HCT116 (cell line): ENCODE data around the gene ST14. TPM values are rescaled to one million over a fixed set of nuclear protein-coding genes. Genes with fewer than 3 reads are reported as not detected.

Experiments
- ATAC-seq: fragments of 200-7000 bp; cut with Tn5 transposase; 2 replicates; pipeline ENCODE4 v1.9.1; 2020; ENCODE audit warnings: mild to moderate bottlenecking, moderate library complexity
- BruUV-seq: library from RNA; stranded (reverse); fragments of 400-500 nt; replicated peaks from 2 replicates; lab custom pipeline; 2021; lab: Mats Ljungman, UMichigan
- CTCF ChIA-PET: fragments of 300-600 bp; sonication (Branson Sonifier 250); formaldehyde crosslinking; loops from one replicate; lab custom pipeline; 2021; ENCODE audit warnings: antibody characterized with exemption; lab: Charles Lee
- POLR2A ChIA-PET: fragments of 300-600, 350-600 bp; sonication (Branson Sonifier 250); formaldehyde crosslinking; loops from one replicate; lab custom pipeline; 2021; ENCODE audit warnings: antibody characterized with exemption; lab: Charles Lee
- RAD21 ChIA-PET, 2 experiments: fragments of 300-600 bp; sonication (Branson Sonifier 250); formaldehyde crosslinking; loops; one replicate each; lab custom pipeline; 2023; ENCODE audit warnings: low total read pairs in 2 of 2; ENCODE audit not compliant: uncharacterized antibody in 2 of 2, unreplicated experiment in 2 of 2, low non-redundant PET in 1 of 2; lab: Charles Lee
- DNase-seq: peaks from one replicate; pipeline ENCODE4 v3.0.0-alpha.2; 2010; ENCODE audit warnings: low read depth, low spot score
- H2AFZ ChIP-seq: fragments of 200-600 bp; shearing (Covaris generic), sonication (generic); 2 replicates; pipeline ENCODE4 v1.6.1; 2017; ENCODE audit warnings: low read depth, mixed run types, mixed read lengths, antibody characterized with exemption, low read length; ENCODE audit not compliant: poor library complexity, severe bottlenecking
- H3K27ac ChIP-seq: 2 replicates; pipeline ENCODE4 v1.5.1; 2012; ENCODE audit warnings: low read depth, low read length
- H3K27me3 ChIP-seq: fragments of 200-600 bp; sonication (generic); 2 replicates; pipeline ENCODE4 v1.6.1; 2016; ENCODE audit warnings: mixed run types, low read length, mixed read lengths; ENCODE audit not compliant: insufficient read depth
- H3K36me3 ChIP-seq, 2 experiments: fragments of 200-500 bp in 1 of 2; fragments of 200-600 bp in 1 of 2; sonication (Bioruptor generic) in 1 of 2; sonication (generic) in 1 of 2; 2 replicates each; pipeline versions ENCODE4 v1.5.1 to v1.6.1; 2014 to 2016; ENCODE audit warnings: low read length in 2 of 2, inconsistent platforms in 1 of 2, mixed read lengths in 1 of 2, mixed run types in 1 of 2; ENCODE audit not compliant: insufficient read depth in 2 of 2, control insufficient read depth in 1 of 2
- H3K4me1 ChIP-seq, 2 experiments: fragments of 200-600 bp in 1 of 2; sonication (generic) in 1 of 2; 2 replicates each; pipeline versions ENCODE4 v1.5.1 to v1.6.1; 2012 to 2017; ENCODE audit warnings: low read length in 2 of 2, inconsistent platforms in 1 of 2, mild to moderate bottlenecking in 1 of 2, mixed read lengths in 1 of 2, mixed run types in 1 of 2, moderate library complexity in 1 of 2; ENCODE audit not compliant: insufficient read depth in 2 of 2, control insufficient read depth in 1 of 2
- H3K4me2 ChIP-seq: fragments of 200-600 bp; sonication (generic); 2 replicates; pipeline ENCODE4 v1.6.1; 2017; ENCODE audit warnings: mixed run types, low read length, mixed read lengths
- H3K4me3 ChIP-seq, 2 experiments: fragments of 200-600 bp in 1 of 2; sonication (generic) in 1 of 2; replicated peaks in 1 of 2; 2 replicates each; pipeline ENCODE4 v1.5.1; 2011 to 2016; ENCODE audit warnings: low read length in 2 of 2, control low read depth in 1 of 2, low read depth in 1 of 2, mild to moderate bottlenecking in 1 of 2, mixed read lengths in 1 of 2, mixed run types in 1 of 2
- H3K79me2 ChIP-seq: fragments of 200-600 bp; sonication (generic); 2 replicates; pipeline ENCODE4 v1.6.1; 2017; ENCODE audit warnings: mild to moderate bottlenecking, mixed run types, low read length, moderate library complexity, mixed read lengths; ENCODE audit not compliant: insufficient read depth
- H3K9ac ChIP-seq: fragments of 200-600 bp; sonication (generic); 2 replicates; pipeline ENCODE4 v1.6.1; 2016; ENCODE audit warnings: low read length, mixed read lengths
- H3K9me2 ChIP-seq: fragments of 200-600 bp; sonication (generic), shearing (Covaris generic); 2 replicates; pipeline ENCODE4 v1.6.1; 2017; ENCODE audit warnings: mixed run types, mild to moderate bottlenecking, moderate library complexity; ENCODE audit not compliant: insufficient read depth
- H3K9me3 ChIP-seq, 2 experiments: fragments of 200-500 bp in 1 of 2; fragments of 200-600 bp in 1 of 2; sonication (Bioruptor generic) in 1 of 2; sonication (generic) in 1 of 2; 2 replicates each; pipeline ENCODE4 v1.6.1; 2014 to 2017; ENCODE audit warnings: low read length in 2 of 2, mixed read lengths in 2 of 2, inconsistent platforms in 1 of 2, low read depth in 1 of 2, mild to moderate bottlenecking in 1 of 2, mixed run types in 1 of 2, moderate library complexity in 1 of 2; ENCODE audit not compliant: control insufficient read depth in 1 of 2, insufficient read depth in 1 of 2
- H4K20me1 ChIP-seq: fragments of 200-600 bp; sonication (generic), shearing (Covaris generic); 2 replicates; pipeline ENCODE4 v1.6.1; 2017; ENCODE audit warnings: mixed run types, mild to moderate bottlenecking, moderate library complexity; ENCODE audit not compliant: insufficient read depth
- CBX3 ChIP-seq: IDR thresholded peaks from 2 replicates; pipeline ENCODE4 v1.6.1; 2012; ENCODE audit warnings: low read depth
- CEBPB ChIP-seq: IDR thresholded peaks from 2 replicates; pipeline ENCODE4 v1.6.1; 2012; ENCODE audit warnings: low read depth
- EGR1 ChIP-seq: IDR thresholded peaks from 2 replicates; pipeline ENCODE4 v1.6.1; 2012; ENCODE audit warnings: low read depth
- ELF1 ChIP-seq: IDR thresholded peaks from 2 replicates; pipeline ENCODE4 v1.6.1; 2012; ENCODE audit warnings: low read depth, borderline replicate concordance
- EZH2 ChIP-seq: fragments of 200-600 bp; sonication (generic); IDR thresholded peaks from 2 replicates; pipeline ENCODE4 v1.6.1; 2017; ENCODE audit warnings: antibody characterized with exemption, mixed run types
- FOSL1 ChIP-seq: IDR thresholded peaks from 2 replicates; pipeline ENCODE4 v1.6.1; 2012; ENCODE audit warnings: low read depth
- SIN3A ChIP-seq: IDR thresholded peaks from 2 replicates; pipeline ENCODE4 v1.6.1; 2012; ENCODE audit warnings: low read depth
- SP1 ChIP-seq: IDR thresholded peaks from 2 replicates; pipeline ENCODE4 v1.6.1; 2012; ENCODE audit warnings: low read depth
- SRF ChIP-seq: IDR thresholded peaks from 2 replicates; pipeline ENCODE4 v1.6.1; 2012; ENCODE audit warnings: low read depth
- TCF7L2 ChIP-seq: IDR thresholded peaks from 2 replicates; pipeline ENCODE4 v1.7.0; 2011; ENCODE audit warnings: borderline replicate concordance, inconsistent platforms; ENCODE audit not compliant: insufficient read depth, insufficient read length; ENCODE audit errors: extremely low read depth
- YY1 ChIP-seq: IDR thresholded peaks from 2 replicates; pipeline ENCODE4 v1.6.1; 2011; ENCODE audit warnings: low read length, low read depth, moderate library complexity, mild to moderate bottlenecking; ENCODE audit not compliant: insufficient replicate concordance; ENCODE audit errors: extremely low read depth
- ZNF274 ChIP-seq: fragments of 200-500 bp; sonication (Bioruptor generic); IDR thresholded peaks from 2 replicates; pipeline ENCODE4 v1.6.1; 2014; ENCODE audit warnings: mild to moderate bottlenecking, low read depth, low read length, inconsistent platforms
- intact Hi-C: fragments of 100-400 bp; cut with micrococcal nuclease; formaldehyde crosslinking; loops from 2 replicates; pipeline ENCODE4 v1.10.0; 2022
- total RNA-seq: library from RNA; stranded (reverse); gene quantifications from one replicate; pipeline ENCODE4 v1.2.1, GENCODE V29; 2021; ENCODE audit not compliant: unreplicated experiment
- TF ChIP-seq, protein P1 (sequence below): IDR thresholded peaks from 2 replicates; pipeline ENCODE4 v1.6.1; 2012
- TF ChIP-seq, protein P2 (sequence below): IDR thresholded peaks from 2 replicates; pipeline ENCODE4 v1.6.1; 2012; ENCODE audit warnings: low read depth
- TF ChIP-seq, protein P3 (sequence below): IDR thresholded peaks from 2 replicates; pipeline ENCODE4 v1.6.1; 2012
- TF ChIP-seq, protein P4 (sequence below), 3 experiments: fragments of 200-600 bp in 1 of 3; sonication (generic) in 1 of 3; IDR thresholded peaks in 2 of 3; conservative IDR thresholded peaks in 1 of 3; 2 replicates each; pipeline ENCODE4 v1.5.1; 2012 to 2017; ENCODE audit warnings: low read depth in 2 of 3, low read length in 2 of 3, antibody characterized with exemption in 1 of 3, borderline replicate concordance in 1 of 3, control low read depth in 1 of 3, mild to moderate bottlenecking in 1 of 3, mixed read lengths in 1 of 3, mixed run types in 1 of 3, moderate library complexity in 1 of 3; ENCODE audit not compliant: insufficient read depth in 1 of 3

Gene ST14
- total RNA-seq, 1 experiment from 2014 or later, result 107 TPM

DNA sequence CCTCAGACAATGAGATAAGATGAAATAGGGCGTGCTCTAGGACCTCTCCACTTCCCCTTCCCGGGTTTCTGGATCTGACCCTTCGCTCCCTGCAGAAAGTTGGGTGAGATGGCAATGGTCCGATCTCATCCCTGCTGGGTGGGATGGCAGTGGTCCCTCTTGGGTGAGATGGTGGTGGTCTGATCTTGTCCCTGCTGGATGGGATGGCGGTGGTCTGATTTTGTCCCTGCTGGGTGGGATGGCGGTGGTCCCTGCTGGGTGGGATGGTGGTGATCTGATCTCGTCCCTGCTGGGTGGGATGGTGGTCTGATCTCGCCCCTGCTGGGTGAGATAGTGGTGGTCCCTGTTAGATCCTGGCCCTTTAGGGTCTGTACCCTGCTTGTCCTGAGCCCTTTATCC, 21.3 kb downstream of the ST14 start:
- ChIA-PET RAD21 (no interaction called here), CTCF (no interaction called here), POLR2A (no interaction called here)
- H3K4me1 ChIP-seq, result peaks cover 16 to 39% of the 10 kb centered on the region in 2 experiments
- no peak overlapping the region for H3K9ac ChIP-seq
- no TSS peak for BruUV-seq
- H3K79me2 ChIP-seq, result peaks cover 79% of the 10 kb centered on the region
- H3K9me3 ChIP-seq, result no peaks in the 10 kb centered on the region
- no peak overlapping the region for H2AFZ ChIP-seq
- TF ChIP-seq CEBPB (no peak), EGR1 (no peak), CBX3 (no peak), YY1 (no peak), SP1 (no peak), EZH2 (no peak), ELF1 (no peak), ZNF274 (no peak), SIN3A (no peak), TCF7L2 (no peak), SRF (no peak), FOSL1 (no peak)
- TF ChIP-seq, protein P1, sequence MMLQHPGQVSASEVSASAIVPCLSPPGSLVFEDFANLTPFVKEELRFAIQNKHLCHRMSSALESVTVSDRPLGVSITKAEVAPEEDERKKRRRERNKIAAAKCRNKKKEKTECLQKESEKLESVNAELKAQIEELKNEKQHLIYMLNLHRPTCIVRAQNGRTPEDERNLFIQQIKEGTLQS, result no peak
- TF ChIP-seq, protein P2, sequence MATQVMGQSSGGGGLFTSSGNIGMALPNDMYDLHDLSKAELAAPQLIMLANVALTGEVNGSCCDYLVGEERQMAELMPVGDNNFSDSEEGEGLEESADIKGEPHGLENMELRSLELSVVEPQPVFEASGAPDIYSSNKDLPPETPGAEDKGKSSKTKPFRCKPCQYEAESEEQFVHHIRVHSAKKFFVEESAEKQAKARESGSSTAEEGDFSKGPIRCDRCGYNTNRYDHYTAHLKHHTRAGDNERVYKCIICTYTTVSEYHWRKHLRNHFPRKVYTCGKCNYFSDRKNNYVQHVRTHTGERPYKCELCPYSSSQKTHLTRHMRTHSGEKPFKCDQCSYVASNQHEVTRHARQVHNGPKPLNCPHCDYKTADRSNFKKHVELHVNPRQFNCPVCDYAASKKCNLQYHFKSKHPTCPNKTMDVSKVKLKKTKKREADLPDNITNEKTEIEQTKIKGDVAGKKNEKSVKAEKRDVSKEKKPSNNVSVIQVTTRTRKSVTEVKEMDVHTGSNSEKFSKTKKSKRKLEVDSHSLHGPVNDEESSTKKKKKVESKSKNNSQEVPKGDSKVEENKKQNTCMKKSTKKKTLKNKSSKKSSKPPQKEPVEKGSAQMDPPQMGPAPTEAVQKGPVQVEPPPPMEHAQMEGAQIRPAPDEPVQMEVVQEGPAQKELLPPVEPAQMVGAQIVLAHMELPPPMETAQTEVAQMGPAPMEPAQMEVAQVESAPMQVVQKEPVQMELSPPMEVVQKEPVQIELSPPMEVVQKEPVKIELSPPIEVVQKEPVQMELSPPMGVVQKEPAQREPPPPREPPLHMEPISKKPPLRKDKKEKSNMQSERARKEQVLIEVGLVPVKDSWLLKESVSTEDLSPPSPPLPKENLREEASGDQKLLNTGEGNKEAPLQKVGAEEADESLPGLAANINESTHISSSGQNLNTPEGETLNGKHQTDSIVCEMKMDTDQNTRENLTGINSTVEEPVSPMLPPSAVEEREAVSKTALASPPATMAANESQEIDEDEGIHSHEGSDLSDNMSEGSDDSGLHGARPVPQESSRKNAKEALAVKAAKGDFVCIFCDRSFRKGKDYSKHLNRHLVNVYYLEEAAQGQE, result no peak
- TF ChIP-seq, protein P3, sequence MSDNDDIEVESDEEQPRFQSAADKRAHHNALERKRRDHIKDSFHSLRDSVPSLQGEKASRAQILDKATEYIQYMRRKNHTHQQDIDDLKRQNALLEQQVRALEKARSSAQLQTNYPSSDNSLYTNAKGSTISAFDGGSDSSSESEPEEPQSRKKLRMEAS, result no peak
- TF ChIP-seq, protein P4, sequence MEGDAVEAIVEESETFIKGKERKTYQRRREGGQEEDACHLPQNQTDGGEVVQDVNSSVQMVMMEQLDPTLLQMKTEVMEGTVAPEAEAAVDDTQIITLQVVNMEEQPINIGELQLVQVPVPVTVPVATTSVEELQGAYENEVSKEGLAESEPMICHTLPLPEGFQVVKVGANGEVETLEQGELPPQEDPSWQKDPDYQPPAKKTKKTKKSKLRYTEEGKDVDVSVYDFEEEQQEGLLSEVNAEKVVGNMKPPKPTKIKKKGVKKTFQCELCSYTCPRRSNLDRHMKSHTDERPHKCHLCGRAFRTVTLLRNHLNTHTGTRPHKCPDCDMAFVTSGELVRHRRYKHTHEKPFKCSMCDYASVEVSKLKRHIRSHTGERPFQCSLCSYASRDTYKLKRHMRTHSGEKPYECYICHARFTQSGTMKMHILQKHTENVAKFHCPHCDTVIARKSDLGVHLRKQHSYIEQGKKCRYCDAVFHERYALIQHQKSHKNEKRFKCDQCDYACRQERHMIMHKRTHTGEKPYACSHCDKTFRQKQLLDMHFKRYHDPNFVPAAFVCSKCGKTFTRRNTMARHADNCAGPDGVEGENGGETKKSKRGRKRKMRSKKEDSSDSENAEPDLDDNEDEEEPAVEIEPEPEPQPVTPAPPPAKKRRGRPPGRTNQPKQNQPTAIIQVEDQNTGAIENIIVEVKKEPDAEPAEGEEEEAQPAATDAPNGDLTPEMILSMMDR (IDR thresholded peaks at IDR 0.05 in 2 of 3, conservative IDR thresholded peaks at IDR 0.05 in 1 of 3; ENCODE audit: borderline replicate concordance in 1 of 3, insufficient read depth in 1 of 3, low read depth in 2 of 3, low read length in 2 of 3), result no peak
- H4K20me1 ChIP-seq, result peaks cover 6% of the 10 kb centered on the region; the same call in 1 of the 2 replicates
- no peaks in the 10 kb centered on the region for H3K27me3 ChIP-seq
- no peaks in the 10 kb centered on the region for H3K9me2 ChIP-seq
- H3K27ac ChIP-seq, result no peak overlapping the region
- no peak for ATAC-seq
- H3K36me3 ChIP-seq, result no peaks in the 10 kb centered on the region
- H3K4me2 ChIP-seq, result peak overlapping the region; percentile 28; the same call in 1 of the 2 replicates
- intact Hi-C loops, result no loop called here
- DNase-seq, result no peak
- H3K4me3 ChIP-seq, result no peak overlapping the region
